OCI-LY3 (cell line): ENCODE data around the gene CAMSAP2.

Experiments used
- CTCF ChIP-seq: fragments of 200-600, 300-600 bp; sonication (generic); IDR thresholded peaks from 2 replicates; pipeline ENCODE4 v1.5.1; 2014; ENCODE audit warnings: antibody characterized with exemption, low read length, low read depth
- EZH2phosphoT487 ChIP-seq: fragments of 200-600 bp; shearing (Covaris generic); IDR thresholded peaks from 2 replicates; pipeline ENCODE4 v1.6.1; 2018; ENCODE audit warnings: antibody characterized with exemption, mixed run types, low read depth

- TF ChIP-seq EZH2phosphoT487 (no peak), CTCF (no peak)
These were observed 162.7 kb downstream of the CAMSAP2 start for GRCh38 chr1:200901350-200901749.
